GM18499 (cell line): ENCODE results near the gene PLXDC1.
"Not testable (repeated sequence)": the region's sequence is repeated elsewhere in the genome, so short reads cannot be mapped to it uniquely, and the experiment has no call there.

ENCODE experiments used
- ATAC-seq: cut with Tn5 transposase; IDR thresholded peaks from one replicate; pipeline ENCODE4 v1.9.1; 2021; ENCODE audit warnings: moderate number of reproducible peaks; ENCODE audit not compliant: insufficient read depth, unreplicated experiment

The PLXDC1 gene

DNA sequence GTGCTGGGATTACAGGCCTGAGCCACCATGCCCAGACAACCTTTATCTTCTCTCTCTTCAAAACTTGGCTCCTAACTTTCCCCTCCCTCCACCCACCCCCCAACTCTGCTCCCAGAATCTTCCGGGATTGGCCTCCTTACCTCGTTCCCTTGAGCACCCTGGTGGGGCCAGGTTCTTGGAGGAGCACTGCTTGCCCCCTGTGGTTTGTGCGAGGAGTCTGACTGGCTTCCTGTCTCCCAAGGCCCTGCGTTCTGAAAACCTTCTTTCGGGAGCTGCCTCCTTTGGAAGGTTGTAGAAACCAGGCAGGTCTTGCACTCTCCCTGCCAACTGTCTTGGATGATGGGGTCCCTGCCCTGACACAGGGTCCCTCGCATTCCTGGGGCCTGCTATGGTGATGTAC, 19.8 kb downstream of the PLXDC1 start:
- ATAC-seq, result no peak

DNA sequence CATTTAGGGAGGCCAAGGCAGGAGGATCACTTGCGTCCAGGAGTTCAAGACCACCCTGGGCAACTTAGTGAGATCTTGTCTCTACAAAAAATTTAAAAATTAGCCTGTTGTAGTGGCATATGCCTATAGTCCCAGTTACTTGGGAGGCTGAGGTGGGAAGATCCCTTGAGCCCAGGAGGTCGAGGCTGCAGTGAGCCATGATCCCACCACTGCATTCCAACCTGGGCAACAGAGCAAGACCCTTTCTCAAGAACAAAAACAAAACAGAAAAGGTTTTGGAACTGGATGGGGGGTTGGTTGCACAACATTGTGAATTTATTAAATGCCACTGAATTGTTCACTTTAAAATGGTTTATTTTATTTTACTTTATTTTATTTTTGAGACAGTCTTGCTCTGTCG, 21.2 kb downstream of the PLXDC1 start:
- no peak for ATAC-seq

DNA sequence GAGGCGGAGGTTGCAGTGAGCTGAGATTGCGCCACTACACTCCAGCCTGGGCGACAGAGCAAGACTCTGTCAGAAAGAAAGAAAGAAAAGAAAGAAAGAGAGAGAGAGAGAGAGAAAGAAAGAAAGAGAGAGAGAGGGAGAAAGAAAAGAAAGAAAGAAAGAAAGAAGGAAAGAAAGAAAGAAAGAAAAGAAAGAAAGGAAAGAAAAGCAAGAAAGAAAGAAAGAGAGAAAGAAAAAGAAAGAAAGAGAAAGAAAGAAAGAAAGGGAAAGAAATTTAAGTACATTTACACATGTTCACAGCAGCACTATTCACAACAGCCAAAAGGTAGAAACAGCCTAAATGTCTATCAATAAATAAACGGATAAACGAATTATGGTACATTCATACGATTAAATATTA, 21.9 kb downstream of the PLXDC1 start:
- not testable (repeated sequence) for ATAC-seq

DNA sequence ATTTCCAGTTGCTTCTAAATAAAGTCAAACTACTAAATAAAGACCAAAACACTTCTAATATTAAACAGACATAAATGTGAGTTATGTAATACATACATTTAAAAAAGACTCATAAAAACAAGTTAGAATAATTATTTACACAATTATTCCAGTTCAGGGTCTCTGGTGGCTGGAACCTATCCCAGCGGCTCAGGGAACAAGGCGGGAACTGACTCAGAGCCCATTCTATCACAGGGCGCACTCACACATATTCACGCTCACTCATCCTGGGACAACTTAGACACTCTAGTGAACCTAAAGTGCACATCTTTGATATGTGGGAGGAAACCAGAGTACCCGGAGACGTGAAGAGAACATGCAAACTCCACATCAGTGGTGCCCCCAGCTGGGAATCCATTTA, 25.0 kb downstream of the PLXDC1 start:
- no peak for ATAC-seq

DNA sequence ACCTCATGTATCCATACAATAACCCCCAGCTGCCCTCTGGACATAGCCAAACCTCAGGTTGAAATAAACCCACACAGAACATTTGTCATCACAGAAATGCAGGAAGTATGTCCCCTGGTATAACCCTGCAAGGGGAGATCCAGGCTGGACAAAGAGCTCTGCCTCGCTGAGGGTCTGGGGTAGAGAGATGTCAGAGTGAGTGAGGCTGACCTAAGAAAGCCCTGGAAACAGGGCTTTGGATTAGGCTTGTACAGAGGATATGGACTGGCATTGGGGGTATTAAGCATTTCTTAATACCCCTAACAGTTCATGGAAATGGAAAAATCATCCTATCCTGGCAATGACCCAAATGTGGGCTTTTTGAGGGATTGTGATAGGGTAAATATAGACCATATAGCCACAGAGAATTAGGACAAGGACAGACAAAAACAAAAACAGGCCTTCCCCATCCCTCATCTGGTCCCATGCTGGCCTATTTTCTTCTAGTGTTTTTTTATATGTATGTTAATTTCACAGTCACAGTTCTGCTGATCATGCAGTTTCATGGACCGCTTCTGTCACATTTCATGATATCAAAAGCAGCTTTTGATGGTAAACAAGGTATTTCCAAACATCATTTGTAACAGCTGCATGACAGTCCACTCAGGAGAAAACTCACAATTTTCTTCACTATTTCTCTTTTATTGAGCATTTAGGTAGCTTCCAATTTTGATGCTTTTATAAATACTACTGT, 26.1 kb downstream of the PLXDC1 start:
- ATAC-seq, result no peak

DNA sequence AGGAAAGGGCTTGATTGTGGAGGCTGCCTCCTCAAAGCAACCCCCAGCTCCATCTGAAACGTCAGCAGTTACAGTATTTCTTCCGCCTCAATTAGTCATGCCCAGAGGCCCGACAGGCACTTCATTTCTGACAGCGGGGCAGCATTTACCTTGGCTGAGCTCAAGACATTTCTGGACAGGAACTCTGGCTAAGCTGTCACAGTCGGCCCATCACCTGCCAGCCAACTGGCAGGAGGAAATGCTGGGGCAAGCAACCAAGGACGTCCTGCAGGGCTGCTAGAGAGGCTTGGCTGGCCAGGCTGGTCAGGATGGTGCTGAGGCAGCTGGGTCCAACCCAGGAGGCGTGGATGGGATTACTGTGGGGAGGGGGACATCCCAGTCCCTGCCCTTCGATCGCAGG, 27.8 kb downstream of the PLXDC1 start:
- no peak for ATAC-seq

DNA sequence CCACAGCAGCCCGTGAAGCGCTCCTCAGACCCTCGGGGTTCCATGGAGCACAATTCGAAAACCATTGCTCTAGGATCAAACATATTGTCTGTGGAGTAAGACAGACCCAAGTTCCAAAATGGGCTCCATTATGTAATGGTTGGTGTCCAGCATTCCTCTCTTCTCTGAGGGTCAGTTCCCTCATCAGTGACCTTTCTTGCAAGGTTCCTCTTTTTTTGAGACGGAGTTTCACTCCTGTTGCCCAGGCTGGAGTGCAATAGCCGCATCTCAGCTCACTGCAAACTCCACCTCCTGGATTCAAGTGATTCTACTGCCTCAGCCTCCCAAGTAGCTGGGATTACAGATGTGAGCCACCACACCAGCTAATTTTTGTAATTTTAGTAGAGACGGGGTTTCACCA, 28.4 kb downstream of the PLXDC1 start:
- ATAC-seq, result no peak

DNA sequence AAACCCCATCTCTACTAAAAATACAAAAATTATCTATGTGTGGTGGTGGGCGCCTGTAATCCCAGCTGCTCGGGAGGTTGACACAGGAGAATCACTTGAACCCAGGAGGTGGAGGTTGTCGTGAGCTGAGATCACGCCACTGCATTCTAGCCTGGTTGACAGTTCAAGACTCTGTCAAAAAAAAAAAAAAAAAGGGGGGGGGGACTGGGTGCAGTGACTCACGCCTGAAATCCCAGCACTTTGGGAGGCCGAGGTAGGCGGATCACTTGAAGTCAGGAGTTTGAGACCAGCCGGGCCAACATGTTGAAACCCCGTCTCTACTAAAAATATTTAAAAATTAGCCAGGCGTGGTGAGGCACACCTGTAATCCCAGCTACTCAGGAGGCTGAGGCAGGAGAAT, 29.5 kb downstream of the PLXDC1 start:
- ATAC-seq, result not testable (repeated sequence)

DNA sequence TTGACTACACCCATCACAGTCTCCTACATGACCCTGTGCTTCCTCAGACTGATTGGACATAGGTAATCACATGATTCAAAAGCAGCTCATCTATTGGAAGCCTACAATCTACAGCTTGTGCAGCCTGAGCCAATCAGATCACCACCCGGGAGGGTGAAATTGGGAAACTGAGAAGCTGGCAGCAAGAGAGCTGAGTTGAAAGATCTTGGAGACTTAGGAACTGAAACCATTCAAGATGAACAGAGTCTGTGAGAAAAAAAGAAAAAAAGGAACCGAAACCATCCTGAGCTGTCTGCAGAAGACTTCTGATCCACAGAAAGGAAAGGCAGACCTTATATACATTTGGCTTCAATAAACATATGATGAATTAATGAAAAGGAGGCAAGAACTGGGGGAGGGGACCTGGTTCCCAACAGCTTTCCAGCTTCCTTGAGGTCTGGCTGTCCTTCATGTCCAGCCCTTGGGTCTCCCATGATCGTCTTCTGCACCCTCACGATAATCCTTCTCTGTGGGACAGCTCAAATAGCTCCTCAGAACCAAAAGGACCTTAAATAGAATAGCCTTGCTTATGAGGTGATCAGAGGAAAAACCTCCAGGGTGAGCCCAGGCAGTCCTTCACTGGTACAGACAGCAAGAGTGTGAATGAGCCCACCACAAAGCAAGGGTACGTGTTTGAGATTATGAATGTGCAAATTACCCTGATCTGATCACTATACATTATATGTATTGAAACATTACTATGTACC, 32.6 kb downstream of the PLXDC1 start:
- ATAC-seq, result peak; percentile 60

DNA sequence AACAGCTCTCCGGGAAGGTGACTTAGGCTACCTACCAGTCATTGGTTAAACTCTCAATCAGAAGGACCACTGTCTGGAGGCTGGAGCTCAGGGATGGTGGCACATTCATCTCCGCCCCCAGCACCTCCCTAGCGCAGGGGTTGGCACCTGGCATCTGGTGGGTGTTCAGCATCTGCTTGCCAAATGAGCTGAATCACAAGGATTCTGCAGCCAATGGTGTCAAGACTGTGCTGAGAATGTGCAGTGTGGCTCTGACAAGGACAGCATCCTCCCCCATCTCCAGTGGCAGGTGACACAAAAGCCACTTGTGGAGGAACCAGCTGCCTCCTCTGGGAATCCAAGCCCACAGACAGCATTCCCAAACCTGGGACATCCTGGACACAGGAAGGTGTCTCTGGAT, 35.2 kb downstream of the PLXDC1 start:
- ATAC-seq, result no peak

DNA sequence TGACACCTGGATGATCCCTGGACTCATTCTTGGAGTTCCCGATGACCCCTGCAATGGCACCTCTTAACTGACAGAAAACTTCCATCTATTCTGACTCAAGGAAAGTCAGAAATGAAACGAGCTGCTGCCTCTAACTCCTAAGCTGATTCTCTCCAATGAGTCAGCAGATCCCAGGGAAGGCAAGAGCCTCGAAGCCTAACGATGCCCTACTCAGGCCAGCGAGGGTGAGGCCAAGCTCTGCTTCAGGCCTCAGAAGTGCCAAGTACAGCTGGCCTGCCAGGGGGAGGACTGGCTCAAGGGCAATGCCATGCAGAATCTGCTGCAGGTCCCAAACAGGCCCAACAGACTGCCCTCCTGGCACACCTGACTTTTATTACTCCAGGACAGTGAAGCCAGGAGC, 36.3 kb downstream of the PLXDC1 start:
- ATAC-seq, result no peak

DNA sequence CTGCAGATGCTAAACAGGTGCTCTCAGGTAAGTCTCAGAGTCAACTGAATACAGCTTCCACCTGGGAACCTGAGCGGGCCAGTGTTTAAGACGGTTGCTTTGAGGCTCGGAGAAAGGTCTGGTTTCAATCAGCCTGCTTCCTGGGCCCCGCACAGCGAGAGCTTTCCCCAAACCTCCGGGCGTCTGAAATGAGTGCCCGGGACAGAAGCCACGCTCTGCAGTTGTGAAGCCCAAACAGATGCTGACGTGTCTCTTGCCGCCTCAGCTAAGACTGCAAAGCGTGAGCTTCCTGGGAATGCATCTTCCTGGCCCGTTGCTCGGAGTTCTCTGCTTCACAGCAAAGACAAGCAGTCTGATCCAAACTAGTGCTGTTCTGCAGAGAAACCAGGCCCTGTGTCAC, 36.7 kb downstream of the PLXDC1 start:
- ATAC-seq, result no peak

DNA sequence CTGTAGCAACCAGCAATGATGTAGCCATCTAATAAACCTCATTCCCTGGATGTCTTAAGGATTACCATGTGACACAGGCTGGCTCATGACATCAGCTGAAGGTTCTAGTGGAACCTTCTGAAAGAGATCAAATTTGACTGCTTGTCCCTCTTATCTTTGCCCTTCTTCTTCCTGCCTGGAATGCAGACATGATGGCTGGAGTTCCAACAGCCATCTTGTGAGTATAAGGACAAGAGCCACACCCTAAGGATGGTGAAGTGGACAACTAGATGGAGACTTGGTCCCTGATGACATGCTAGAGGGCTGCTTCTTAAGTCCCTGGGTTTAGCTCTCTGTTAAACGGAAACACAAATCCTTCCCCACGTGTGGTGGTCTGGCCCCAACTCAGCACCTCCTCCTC, 37.6 kb downstream of the PLXDC1 start:
- ATAC-seq, result no peak

DNA sequence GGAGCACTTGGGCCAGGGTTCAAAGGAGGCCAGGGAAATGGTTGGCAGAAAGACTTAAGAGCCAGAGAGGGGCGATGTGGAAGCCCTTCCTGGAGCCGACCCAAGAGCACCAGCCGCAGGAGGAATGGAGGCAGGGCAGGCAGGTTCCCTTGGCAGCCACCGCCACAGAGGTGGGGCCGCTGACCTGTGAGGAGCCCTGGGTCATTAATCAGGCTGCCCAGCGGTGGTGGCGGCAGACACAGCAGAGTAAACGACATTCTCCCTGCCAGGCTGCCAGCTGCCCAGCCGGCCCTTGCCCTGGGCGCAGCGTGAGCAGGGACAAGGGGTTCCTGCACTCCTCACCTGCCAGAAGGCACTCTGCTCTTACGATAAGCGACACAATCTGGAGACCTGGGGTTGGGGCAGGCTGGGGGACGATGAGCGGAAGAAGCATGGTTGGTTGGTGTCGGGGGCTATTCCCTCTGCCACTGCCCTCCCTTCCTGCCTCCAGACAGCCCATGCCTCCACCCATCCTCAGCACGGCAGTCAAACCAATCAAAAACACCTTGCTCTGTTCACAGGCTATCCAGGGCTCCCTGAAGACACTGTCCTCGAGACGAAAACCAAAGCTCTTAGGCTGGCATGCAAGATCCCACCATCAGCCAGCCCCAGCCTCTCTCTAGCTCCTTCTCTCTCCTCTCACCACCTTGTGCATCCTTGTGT, 40.9 kb downstream of the PLXDC1 start:
- ATAC-seq, result no peak

DNA sequence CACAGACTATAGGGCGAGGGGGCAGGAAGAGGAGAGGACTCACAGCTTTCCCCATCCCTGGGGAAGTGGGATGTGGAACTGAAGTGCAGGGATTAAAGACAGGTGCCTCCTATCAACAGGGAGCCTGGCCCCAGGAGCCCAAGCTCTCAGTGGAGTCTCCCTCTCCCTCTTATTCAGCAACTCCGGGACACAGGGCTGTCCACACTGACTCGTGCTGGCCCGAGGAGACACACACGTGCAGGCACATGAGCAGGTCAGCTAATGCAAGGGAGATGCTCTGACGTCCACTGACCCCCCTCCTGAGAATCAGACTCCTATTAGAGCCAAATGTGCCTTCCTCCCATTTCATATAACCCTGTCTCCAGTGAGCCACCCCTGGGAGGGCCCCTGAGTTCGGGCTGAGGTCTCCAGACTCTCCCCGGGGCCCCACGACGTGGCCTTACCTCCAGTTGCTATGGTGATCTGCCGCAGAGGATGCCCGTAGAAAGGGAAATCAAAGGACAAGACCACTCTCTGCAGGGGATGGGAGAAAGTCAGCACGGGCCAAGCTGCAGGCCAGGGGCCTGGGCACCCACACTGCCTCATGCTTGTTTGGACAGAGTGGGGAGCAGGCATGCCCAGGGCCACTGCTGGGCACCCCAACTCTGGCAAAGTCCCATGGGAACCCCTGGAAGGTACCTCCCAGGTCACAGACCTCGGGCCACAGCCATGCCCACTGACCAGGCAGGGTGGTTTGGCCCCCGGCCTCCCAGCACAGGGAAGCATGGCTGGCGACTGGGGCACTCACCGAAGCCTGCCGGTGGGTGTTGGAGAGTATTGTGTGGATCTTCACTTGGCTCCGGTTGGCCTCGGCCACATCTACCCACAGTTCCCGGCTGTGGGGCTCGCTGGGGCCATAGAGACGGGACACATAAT, 42.7 kb downstream of the PLXDC1 start:
- ATAC-seq, result no peak

DNA sequence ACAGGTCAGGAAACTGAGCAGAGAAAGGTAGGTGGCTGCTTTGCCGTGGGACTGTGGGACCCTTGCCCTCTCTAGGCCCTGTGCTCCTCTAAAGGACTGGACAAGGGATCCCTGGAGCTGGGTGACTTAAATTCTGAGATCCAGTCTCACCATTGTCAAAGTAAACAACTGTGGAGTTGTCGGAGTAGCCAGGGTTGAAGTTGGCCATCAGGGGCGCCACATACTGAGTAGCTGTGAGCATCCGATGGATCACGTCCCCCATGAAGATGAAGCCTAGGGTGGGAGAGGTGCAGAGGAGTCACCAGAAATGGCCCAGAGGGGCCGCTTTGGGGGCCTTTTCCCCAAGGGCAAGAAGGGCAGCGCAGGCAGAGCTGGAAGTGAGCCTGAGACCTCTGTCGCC, 43.5 kb downstream of the PLXDC1 start:
- ATAC-seq, result no peak

DNA sequence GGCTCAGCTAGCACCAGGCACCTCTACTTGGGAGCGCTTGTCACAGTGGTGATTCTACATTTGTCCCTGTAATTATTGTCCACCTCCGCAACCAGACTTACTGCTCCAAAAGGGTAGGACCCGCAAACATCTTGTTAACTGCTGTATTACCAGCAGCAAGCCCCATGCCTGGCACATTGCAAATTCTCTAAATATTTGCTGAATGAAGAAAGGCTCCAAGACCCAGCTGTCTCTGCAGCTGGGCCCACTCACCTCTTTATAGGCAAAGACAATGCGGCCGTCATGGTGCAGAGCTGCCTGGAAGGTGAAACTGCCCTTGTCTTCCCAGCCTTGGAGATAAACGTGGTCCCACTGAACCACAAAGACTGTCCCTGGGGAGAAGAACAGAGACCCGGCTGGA, 44.3 kb downstream of the PLXDC1 start:
- ATAC-seq, result no peak

DNA sequence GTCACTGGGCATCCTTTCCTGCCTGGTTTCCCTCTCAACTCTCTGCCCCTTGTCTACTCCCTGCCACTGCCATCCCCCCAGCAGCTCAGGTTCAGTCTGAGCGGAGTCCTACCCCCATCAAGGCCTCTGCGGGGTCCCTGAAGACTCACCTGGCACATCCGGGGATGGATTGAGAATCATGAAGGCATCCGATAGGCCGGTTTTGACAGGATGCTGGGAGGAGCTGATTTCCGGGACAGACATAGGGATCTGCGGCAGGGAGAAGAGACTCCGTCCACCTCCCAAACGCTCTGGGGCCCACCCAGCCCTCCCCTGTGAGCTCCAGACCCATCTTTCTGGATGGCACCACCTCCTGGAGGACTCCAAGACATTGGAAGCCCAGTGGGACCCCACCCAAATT, 45.7 kb downstream of the PLXDC1 start:
- no peak for ATAC-seq

DNA sequence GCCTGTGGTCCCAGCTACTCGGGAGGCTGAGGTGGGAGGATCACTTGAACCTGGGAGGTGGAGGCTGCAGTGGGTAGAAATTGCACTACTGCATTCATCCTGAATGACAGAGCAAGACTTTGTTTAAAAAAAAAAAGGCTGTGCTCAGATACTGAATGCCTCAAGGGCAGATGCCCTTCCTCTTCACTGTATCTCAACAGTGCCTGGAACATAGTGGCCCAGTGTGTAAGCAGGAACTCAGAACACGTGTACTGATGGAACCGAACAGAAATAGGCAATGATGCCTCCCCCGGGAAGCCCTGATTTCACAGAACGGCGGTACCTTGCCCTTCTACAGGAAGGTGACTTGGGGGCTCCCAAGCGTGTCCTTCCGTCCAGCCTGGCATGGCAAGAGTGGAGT, 46.8 kb downstream of the PLXDC1 start:
- ATAC-seq, result no peak

DNA sequence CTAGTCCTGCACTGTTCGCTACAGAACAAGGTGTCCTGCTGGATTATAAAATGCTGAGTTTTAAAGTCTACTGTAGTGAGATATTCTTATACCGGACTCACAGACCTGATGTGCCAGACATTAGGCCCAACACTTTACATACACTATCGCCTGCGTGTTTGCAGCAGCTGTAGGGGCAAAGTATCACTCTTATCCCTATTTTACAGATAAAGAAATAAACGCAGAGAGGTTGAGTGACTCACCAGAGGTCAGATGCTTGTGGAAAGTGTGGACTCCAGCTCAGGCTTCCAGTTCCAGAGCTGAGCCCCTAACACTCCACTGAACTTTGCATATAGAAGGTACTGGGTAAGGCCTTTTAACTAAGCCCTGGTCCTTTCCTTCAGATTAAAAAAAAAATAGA, 47.4 kb downstream of the PLXDC1 start:
- ATAC-seq, result no peak
